Fibroblast of skin of left quadriceps (primary cell): Measurements from ENCODE around the gene FBXW10.
"Not testable (repeated sequence)": the region's sequence is repeated elsewhere in the genome, so short reads cannot be mapped to it uniquely, and the experiment has no call there.

ENCODE experiments used
- DNase-seq, 2 experiments: peaks; one replicate each; pipeline ENCODE4 v3.0.0-alpha.2; 2013; ENCODE audit warnings: low read depth in 2 of 2

FBXW10 gene

GRCh38 chr17:18743699-18744421, at the start of gene FBXW10:
Gene FBXW10 (plus strand): TSS chr17:18744054. CDS start chr17:18744245, 191 bp downstream.
- DNase-seq: not testable (repeated sequence)

GRCh38 chr17:18695143-18695542, 48.7 kb upstream of the FBXW10 start:
- not testable (repeated sequence) for DNase-seq

- not testable (repeated sequence) for DNase-seq
These were observed 45.3 kb upstream of the FBXW10 start for GRCh38 chr17:18698473-18699103.

- DNase-seq: not testable (repeated sequence)
These were observed 37.9 kb upstream of the FBXW10 start for GRCh38 chr17:18705955-18706354.

- DNase-seq: not testable (repeated sequence)
These were observed 35.6 kb upstream of the FBXW10 start for GRCh38 chr17:18708215-18708614.

- DNase-seq: peak; percentile 7 to 15
These were observed 31.4 kb upstream of the FBXW10 start for GRCh38 chr17:18712354-18712999.

- DNase-seq: not testable (repeated sequence)
These were observed 25.0 kb upstream of the FBXW10 start for GRCh38 chr17:18718643-18719427.

- not testable (repeated sequence) for DNase-seq
These were observed 24.3 kb upstream of the FBXW10 start for GRCh38 chr17:18719428-18720110.

- not testable (repeated sequence) for DNase-seq
These were observed 21.9 kb upstream of the FBXW10 start for GRCh38 chr17:18721775-18722547.

GRCh38 chr17:18722612-18723011, 21.2 kb upstream of the FBXW10 start:
- not testable (repeated sequence) for DNase-seq

GRCh38 chr17:18723509-18723908, 20.3 kb upstream of the FBXW10 start:
- not testable (repeated sequence) for DNase-seq

GRCh38 chr17:18732438-18732837, 11.4 kb upstream of the FBXW10 start:
- not testable (repeated sequence) for DNase-seq

GRCh38 chr17:18733350-18733749, 10.5 kb upstream of the FBXW10 start:
- DNase-seq: not testable (repeated sequence)

GRCh38 chr17:18739616-18740391, 4.0 kb upstream of the FBXW10 start:
- DNase-seq: peak in 1 of 2 experiments; percentile 13

GRCh38 chr17:18741228-18741627, 2.6 kb upstream of the FBXW10 start:
- DNase-seq: not testable (repeated sequence)

- DNase-seq: not testable (repeated sequence)
These were observed 872 bp downstream of the FBXW10 start for GRCh38 chr17:18744726-18745125.

- DNase-seq: not testable (repeated sequence)
These were observed 2.7 kb downstream of the FBXW10 start for GRCh38 chr17:18746551-18746950.

GRCh38 chr17:18747501-18747900, 3.6 kb downstream of the FBXW10 start:
- not testable (repeated sequence) for DNase-seq

GRCh38 chr17:18750242-18750641, 6.4 kb downstream of the FBXW10 start:
- peak in 1 of 2 experiments; percentile 9 for DNase-seq
